GM12878 (cell line): ENCODE data around the gene FAM171A1. TPM values are rescaled to one million over a fixed set of nuclear protein-coding genes. Genes with fewer than 3 reads are reported as not detected.

ENCODE experiments used
- ATAC-seq: fragments of 200-7000 bp; cut with Tn5 transposase; 3 replicates; pipeline ENCODE4 v1.9.1; 2020; ENCODE audit warnings: mild to moderate bottlenecking, moderate library complexity
- BruUV-seq: library from RNA; stranded (reverse); fragments of 400-500 nt; replicated peaks from 2 replicates; lab custom pipeline; 2021; lab: Mats Ljungman, UMichigan
- CTCF ChIA-PET: fragments of 300-600 bp; sonication (Branson Sonifier 250); formaldehyde crosslinking; extraction: SDS; loops from one replicate; lab custom pipeline; 2021; ENCODE audit warnings: inconsistent platforms; lab: Yijun Ruan, JAX
- POLR2A ChIA-PET: fragments of 350-600 bp; formaldehyde crosslinking; extraction: SDS; loops from one replicate; lab custom pipeline; 2021; ENCODE audit warnings: inconsistent platforms; lab: Charles Lee
- RAD21 ChIA-PET: fragments of 300-600 bp; sonication (Branson Sonifier 250); formaldehyde crosslinking; loops from one replicate; lab custom pipeline; 2023; ENCODE audit warnings: antibody characterized with exemption; ENCODE audit not compliant: unreplicated experiment; lab: Charles Lee
- SMC1A ChIA-PET: fragments of 300-600 bp; sonication (Branson Sonifier 250); formaldehyde crosslinking; loops from one replicate; lab custom pipeline; 2023; ENCODE audit not compliant: unreplicated experiment, uncharacterized antibody; lab: Charles Lee
- DNase-seq: peaks from one replicate; pipeline ENCODE4 v3.0.0-alpha.2; 2011; ENCODE audit warnings: low read depth, low spot score
- FAIRE-seq: peaks from 3 replicates; lab custom pipeline; 2011; peaks lifted over from hg19 to GRCh38; lab: Jason Lieb, UNC
- H2AFZ ChIP-seq: 2 replicates; pipeline ENCODE4 v1.6.0; 2011; ENCODE audit warnings: low read depth, low read length, control low read depth; ENCODE audit not compliant: control insufficient read depth
- H3K27ac ChIP-seq: 2 replicates; pipeline ENCODE4 v1.5.1; 2011; ENCODE audit warnings: control low read depth; ENCODE audit not compliant: control insufficient read depth, insufficient read depth
- H3K27me3 ChIP-seq, 2 experiments: replicated peaks in 1 of 2; 2 replicates each; pipeline versions ENCODE4 v1.6.0 to v1.6.1; 2011; ENCODE audit warnings: low read length in 1 of 2; ENCODE audit not compliant: control insufficient read depth in 2 of 2, insufficient read depth in 2 of 2
- H3K36me3 ChIP-seq, 2 experiments: 2 replicates each; pipeline ENCODE4 v1.5.1; 2011; ENCODE audit warnings: low read length in 1 of 2; ENCODE audit not compliant: control insufficient read depth in 2 of 2, insufficient read depth in 2 of 2
- H3K4me1 ChIP-seq: 2 replicates; pipeline ENCODE4 v1.6.1; 2011; ENCODE audit warnings: mild to moderate bottlenecking, low read length, moderate library complexity, mixed read lengths; ENCODE audit not compliant: control insufficient read depth, insufficient read depth
- H3K4me2 ChIP-seq: 2 replicates; pipeline ENCODE4 v1.6.0; 2011; ENCODE audit warnings: control low read depth; ENCODE audit not compliant: control insufficient read depth, insufficient read depth
- H3K4me3 ChIP-seq: fragments of 200-600 bp; sonication (generic); 2 replicates; pipeline ENCODE4 v1.5.1; 2016
- H3K79me2 ChIP-seq: 2 replicates; pipeline ENCODE4 v1.6.0; 2011; ENCODE audit warnings: low read length; ENCODE audit not compliant: control insufficient read depth, insufficient read depth
- H3K9ac ChIP-seq: 2 replicates; pipeline ENCODE4 v1.8.0; 2011; ENCODE audit warnings: low read length, control low read depth, mixed read lengths; ENCODE audit not compliant: control insufficient read depth, insufficient read depth
- H3K9me3 ChIP-seq: replicated peaks from 3 replicates; pipeline ENCODE4 v1.5.1; 2011; ENCODE audit warnings: mild to moderate bottlenecking, low read length; ENCODE audit not compliant: control insufficient read depth, insufficient read depth
- H4K20me1 ChIP-seq: 2 replicates; pipeline ENCODE4 v1.6.0; 2011; ENCODE audit not compliant: control insufficient read depth, insufficient read depth
- CHD2 ChIP-seq: IDR thresholded peaks from 2 replicates; pipeline ENCODE4 v1.6.1; 2011; ENCODE audit warnings: low read depth, low read length, improper control_type of control experiment, borderline replicate concordance
- CREB1 ChIP-seq: IDR thresholded peaks from 2 replicates; pipeline ENCODE4 v1.6.1; 2012; ENCODE audit warnings: low read depth, mild to moderate bottlenecking, inconsistent platforms
- MEF2A ChIP-seq: IDR thresholded peaks from 2 replicates; pipeline ENCODE4 v1.6.1; 2011; ENCODE audit warnings: low read depth, mild to moderate bottlenecking, low read length, moderate library complexity; ENCODE audit not compliant: insufficient read depth
- MTA3 ChIP-seq: IDR thresholded peaks from 2 replicates; pipeline ENCODE4 v1.6.1; 2012; ENCODE audit warnings: low read length, inconsistent platforms, borderline replicate concordance
- POU2F2 ChIP-seq: IDR thresholded peaks from 3 replicates; pipeline ENCODE4 v1.6.1; 2011; ENCODE audit warnings: low read depth, mild to moderate bottlenecking, low read length, borderline replicate concordance
- RAD51 ChIP-seq: fragments of 450-650 bp; IDR thresholded peaks from 2 replicates; pipeline ENCODE4 v1.6.1; 2016; ENCODE audit warnings: moderate library complexity, mild to moderate bottlenecking, inconsistent platforms
- RFX5 ChIP-seq: IDR thresholded peaks from 2 replicates; pipeline ENCODE4 v1.6.1; 2011; ENCODE audit warnings: low read depth, low read length, improper control_type of control experiment
- SMAD1 ChIP-seq: fragments of 450-650 bp; IDR thresholded peaks from 2 replicates; pipeline ENCODE4 v1.6.1; 2018; ENCODE audit warnings: mild to moderate bottlenecking, low read depth; ENCODE audit not compliant: partially characterized antibody
- SMAD5 ChIP-seq: IDR thresholded peaks from 2 replicates; pipeline ENCODE4 v1.6.1; 2016; ENCODE audit warnings: antibody characterized with exemption, low read depth
- ZNF622 ChIP-seq: fragments of 450-650 bp; IDR thresholded peaks from 2 replicates; pipeline ENCODE4 v1.6.1; 2017; ENCODE audit warnings: mild to moderate bottlenecking, inconsistent platforms
- WGBS: methylation state at CpG from one replicate; pipeline ENCODE4 v1.1.6; 2016; ENCODE audit warnings: low lambda C conversion rate; ENCODE audit not compliant: insufficient replicate concordance, insufficient coverage; ENCODE audit errors: missing lambda C conversion rate; 5-methylcytosine and 5-hydroxymethylcytosine counted together
- in situ Hi-C: fragments of 300-500 bp; cut with MboI; formaldehyde crosslinking; loops from 9 replicates; pipeline ENCODE4 v1.14.3; 2018; ENCODE audit warnings: mixed read lengths
- intact Hi-C: fragments of 100-400 bp; cut with micrococcal nuclease; formaldehyde crosslinking; loops from one replicate; pipeline ENCODE4 v1.14.2; 2022; ENCODE audit not compliant: unreplicated experiment
- polyA plus RNA-seq, 11 experiments: library from polyadenylated mRNA; depleted of rRNA in 4 of 11; unstranded in 6 of 11; stranded (reverse) in 5 of 11; fragments of >200 nt; fragmentation: Nextera tagmentation in 4 of 11; fragmentation: Illumina TruSeq in 1 of 11; extraction: Ambion mirVana in 4 of 11; extraction: Trizol in 1 of 11; gene quantifications; 1 replicate in 1 of 11; 2 replicates in 10 of 11; pipeline versions ENCODE4 v1.2.1 to v1.2.3, GENCODE V29; 2011 to 2016; ENCODE audit warnings: inconsistent platforms in 2 of 11, missing spikeins in 2 of 11, low read depth in 1 of 11
- total RNA-seq, 4 experiments: library from RNA; depleted of rRNA in 3 of 4; stranded (reverse); fragments of >200 nt in 3 of 4; fragmentation: Illumina TruSeq in 1 of 4; extraction: Trizol in 1 of 4; gene quantifications; 2 replicates each; pipeline versions ENCODE4 v1.2.1 to v1.2.3, GENCODE V29; 2013 to 2021
- TF ChIP-seq, protein P1 (sequence below): IDR thresholded peaks from 2 replicates; pipeline ENCODE4 v1.6.1; 2011; ENCODE audit warnings: low read depth, low read length, improper control_type of control experiment, borderline replicate concordance
- TF ChIP-seq, protein P2 (sequence below): fragments of 450-650 bp; formaldehyde crosslinking; IDR thresholded peaks from 2 replicates; pipeline ENCODE4 v1.5.0; 2022; ENCODE audit warnings: mild to moderate bottlenecking, missing genetic modification characterization
- TF ChIP-seq, protein P3 (sequence below): IDR thresholded peaks from 2 replicates; pipeline ENCODE4 v1.6.1; 2012; ENCODE audit warnings: improper control_type of control experiment, low read depth, low read length; ENCODE audit not compliant: insufficient replicate concordance
- TF ChIP-seq, protein P4 (sequence below): fragments of 450-650 bp; IDR thresholded peaks from 2 replicates; pipeline ENCODE4 v1.6.1; 2017; ENCODE audit warnings: mild to moderate bottlenecking, low read depth, inconsistent platforms; ENCODE audit not compliant: poor library complexity, severe bottlenecking

The FAM171A1 gene
- total and polyA plus RNA-seq, 10 of the 15 experiments (the other 5 are each of a cell fraction or from before 2014, with no cell fraction given) = 0.05 to 0.28 (median 0.10) TPM; not detected in 1

DNA sequence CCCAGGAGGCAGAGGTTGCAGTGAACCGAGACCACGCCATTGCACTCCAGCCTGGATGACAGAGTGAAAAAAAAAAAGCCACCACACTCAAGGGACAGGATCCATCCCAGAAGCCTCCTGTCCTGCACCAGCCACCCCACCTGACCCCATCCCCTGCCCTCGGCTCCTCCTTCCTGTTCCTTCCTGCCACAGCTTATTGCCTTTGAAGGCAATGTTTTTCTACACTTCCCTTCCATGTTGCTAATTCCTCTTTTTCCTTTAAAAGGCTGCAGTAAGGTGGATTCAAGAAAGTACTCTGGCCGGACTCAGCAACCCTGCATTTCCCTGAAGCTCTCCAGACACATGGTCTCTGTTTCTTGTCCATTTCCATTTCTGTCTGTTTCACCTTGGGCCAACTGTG is 80.9 kb downstream of the FAM171A1 start:
- H3K4me3 ChIP-seq = no peak overlapping the region
- ChIA-PET POLR2A (no interaction called here), CTCF (no interaction called here), SMC1A (no interaction called here), RAD21 (no interaction called here)
- no peaks in the 10 kb centered on the region for H3K9me3 ChIP-seq
- intact Hi-C loops (no loop called here), in situ Hi-C loops (no loop called here)
- DNase-seq = no peak
- H4K20me1 ChIP-seq = no peaks in the 10 kb centered on the region
- no peak for ATAC-seq
- 12% methylated on average over 4 of the region's 4 CpGs for WGBS
- BruUV-seq = no TSS peak
- H3K4me2 ChIP-seq = no peak overlapping the region
- no peak for FAIRE-seq
- no peak overlapping the region for H2AFZ ChIP-seq
- no peaks in the 10 kb centered on the region for H3K36me3 ChIP-seq
- H3K27me3 ChIP-seq = no peaks in the 10 kb centered on the region; a peak in 3 of 4 replicates
- H3K27ac ChIP-seq = no peak overlapping the region
- no peak overlapping the region for H3K9ac ChIP-seq
- no peaks in the 10 kb centered on the region for H3K4me1 ChIP-seq
- no peaks in the 10 kb centered on the region for H3K79me2 ChIP-seq
- TF ChIP-seq RFX5 (no peak), CHD2 (no peak), MEF2A (no peak), ZNF622 (no peak), CREB1 (no peak), MTA3 (no peak), SMAD1 (no peak), POU2F2 (no peak), RAD51 (no peak), SMAD5 (no peak)
- TF ChIP-seq, protein P1, sequence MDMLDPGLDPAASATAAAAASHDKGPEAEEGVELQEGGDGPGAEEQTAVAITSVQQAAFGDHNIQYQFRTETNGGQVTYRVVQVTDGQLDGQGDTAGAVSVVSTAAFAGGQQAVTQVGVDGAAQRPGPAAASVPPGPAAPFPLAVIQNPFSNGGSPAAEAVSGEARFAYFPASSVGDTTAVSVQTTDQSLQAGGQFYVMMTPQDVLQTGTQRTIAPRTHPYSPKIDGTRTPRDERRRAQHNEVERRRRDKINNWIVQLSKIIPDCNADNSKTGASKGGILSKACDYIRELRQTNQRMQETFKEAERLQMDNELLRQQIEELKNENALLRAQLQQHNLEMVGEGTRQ = no peak
- TF ChIP-seq, protein P2, sequence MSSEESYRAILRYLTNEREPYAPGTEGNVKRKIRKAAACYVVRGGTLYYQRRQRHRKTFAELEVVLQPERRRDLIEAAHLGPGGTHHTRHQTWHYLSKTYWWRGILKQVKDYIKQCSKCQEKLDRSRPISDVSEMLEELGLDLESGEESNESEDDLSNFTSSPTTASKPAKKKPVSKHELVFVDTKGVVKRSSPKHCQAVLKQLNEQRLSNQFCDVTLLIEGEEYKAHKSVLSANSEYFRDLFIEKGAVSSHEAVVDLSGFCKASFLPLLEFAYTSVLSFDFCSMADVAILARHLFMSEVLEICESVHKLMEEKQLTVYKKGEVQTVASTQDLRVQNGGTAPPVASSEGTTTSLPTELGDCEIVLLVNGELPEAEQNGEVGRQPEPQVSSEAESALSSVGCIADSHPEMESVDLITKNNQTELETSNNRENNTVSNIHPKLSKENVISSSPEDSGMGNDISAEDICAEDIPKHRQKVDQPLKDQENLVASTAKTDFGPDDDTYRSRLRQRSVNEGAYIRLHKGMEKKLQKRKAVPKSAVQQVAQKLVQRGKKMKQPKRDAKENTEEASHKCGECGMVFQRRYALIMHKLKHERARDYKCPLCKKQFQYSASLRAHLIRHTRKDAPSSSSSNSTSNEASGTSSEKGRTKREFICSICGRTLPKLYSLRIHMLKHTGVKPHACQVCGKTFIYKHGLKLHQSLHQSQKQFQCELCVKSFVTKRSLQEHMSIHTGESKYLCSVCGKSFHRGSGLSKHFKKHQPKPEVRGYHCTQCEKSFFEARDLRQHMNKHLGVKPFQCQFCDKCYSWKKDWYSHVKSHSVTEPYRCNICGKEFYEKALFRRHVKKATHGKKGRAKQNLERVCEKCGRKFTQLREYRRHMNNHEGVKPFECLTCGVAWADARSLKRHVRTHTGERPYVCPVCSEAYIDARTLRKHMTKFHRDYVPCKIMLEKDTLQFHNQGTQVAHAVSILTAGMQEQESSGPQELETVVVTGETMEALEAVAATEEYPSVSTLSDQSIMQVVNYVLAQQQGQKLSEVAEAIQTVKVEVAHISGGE (CRISPR knock-in tag) = no peak
- TF ChIP-seq, protein P3, sequence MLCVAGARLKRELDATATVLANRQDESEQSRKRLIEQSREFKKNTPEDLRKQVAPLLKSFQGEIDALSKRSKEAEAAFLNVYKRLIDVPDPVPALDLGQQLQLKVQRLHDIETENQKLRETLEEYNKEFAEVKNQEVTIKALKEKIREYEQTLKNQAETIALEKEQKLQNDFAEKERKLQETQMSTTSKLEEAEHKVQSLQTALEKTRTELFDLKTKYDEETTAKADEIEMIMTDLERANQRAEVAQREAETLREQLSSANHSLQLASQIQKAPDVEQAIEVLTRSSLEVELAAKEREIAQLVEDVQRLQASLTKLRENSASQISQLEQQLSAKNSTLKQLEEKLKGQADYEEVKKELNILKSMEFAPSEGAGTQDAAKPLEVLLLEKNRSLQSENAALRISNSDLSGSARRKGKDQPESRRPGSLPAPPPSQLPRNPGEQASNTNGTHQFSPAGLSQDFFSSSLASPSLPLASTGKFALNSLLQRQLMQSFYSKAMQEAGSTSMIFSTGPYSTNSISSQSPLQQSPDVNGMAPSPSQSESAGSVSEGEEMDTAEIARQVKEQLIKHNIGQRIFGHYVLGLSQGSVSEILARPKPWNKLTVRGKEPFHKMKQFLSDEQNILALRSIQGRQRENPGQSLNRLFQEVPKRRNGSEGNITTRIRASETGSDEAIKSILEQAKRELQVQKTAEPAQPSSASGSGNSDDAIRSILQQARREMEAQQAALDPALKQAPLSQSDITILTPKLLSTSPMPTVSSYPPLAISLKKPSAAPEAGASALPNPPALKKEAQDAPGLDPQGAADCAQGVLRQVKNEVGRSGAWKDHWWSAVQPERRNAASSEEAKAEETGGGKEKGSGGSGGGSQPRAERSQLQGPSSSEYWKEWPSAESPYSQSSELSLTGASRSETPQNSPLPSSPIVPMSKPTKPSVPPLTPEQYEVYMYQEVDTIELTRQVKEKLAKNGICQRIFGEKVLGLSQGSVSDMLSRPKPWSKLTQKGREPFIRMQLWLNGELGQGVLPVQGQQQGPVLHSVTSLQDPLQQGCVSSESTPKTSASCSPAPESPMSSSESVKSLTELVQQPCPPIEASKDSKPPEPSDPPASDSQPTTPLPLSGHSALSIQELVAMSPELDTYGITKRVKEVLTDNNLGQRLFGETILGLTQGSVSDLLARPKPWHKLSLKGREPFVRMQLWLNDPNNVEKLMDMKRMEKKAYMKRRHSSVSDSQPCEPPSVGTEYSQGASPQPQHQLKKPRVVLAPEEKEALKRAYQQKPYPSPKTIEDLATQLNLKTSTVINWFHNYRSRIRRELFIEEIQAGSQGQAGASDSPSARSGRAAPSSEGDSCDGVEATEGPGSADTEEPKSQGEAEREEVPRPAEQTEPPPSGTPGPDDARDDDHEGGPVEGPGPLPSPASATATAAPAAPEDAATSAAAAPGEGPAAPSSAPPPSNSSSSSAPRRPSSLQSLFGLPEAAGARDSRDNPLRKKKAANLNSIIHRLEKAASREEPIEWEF = no peak
- TF ChIP-seq, protein P4, sequence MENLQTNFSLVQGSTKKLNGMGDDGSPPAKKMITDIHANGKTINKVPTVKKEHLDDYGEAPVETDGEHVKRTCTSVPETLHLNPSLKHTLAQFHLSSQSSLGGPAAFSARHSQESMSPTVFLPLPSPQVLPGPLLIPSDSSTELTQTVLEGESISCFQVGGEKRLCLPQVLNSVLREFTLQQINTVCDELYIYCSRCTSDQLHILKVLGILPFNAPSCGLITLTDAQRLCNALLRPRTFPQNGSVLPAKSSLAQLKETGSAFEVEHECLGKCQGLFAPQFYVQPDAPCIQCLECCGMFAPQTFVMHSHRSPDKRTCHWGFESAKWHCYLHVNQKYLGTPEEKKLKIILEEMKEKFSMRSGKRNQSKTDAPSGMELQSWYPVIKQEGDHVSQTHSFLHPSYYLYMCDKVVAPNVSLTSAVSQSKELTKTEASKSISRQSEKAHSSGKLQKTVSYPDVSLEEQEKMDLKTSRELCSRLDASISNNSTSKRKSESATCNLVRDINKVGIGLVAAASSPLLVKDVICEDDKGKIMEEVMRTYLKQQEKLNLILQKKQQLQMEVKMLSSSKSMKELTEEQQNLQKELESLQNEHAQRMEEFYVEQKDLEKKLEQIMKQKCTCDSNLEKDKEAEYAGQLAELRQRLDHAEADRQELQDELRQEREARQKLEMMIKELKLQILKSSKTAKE = no peak
